A673 (cell line): Measurements from ENCODE around the gene RAB3IL1. TPM values are rescaled to one million over a fixed set of nuclear protein-coding genes. Genes with fewer than 3 reads are reported as not detected.

Experiments used
- BruUV-seq: library from RNA; stranded (reverse); fragments of 400-500 nt; replicated peaks from 2 replicates; lab custom pipeline; 2021; lab: Mats Ljungman, UMichigan
- CTCF ChIA-PET: fragments of 300-600 bp; sonication (Branson Sonifier 250); formaldehyde crosslinking; loops from one replicate; lab custom pipeline; 2022; ENCODE audit warnings: antibody characterized with exemption; lab: Charles Lee
- POLR2A ChIA-PET: fragments of 300-600 bp; sonication (Branson Sonifier 250); formaldehyde crosslinking; loops from one replicate; lab custom pipeline; 2022; ENCODE audit warnings: antibody characterized with exemption; ENCODE audit not compliant: low non-redundant PET; lab: Charles Lee
- DNase-seq: peaks from one replicate; pipeline ENCODE4 v3.0.0-alpha.2; 2015; ENCODE audit warnings: low spot score
- H3K27ac ChIP-seq: fragments of 200-600 bp; sonication (generic); 2 replicates; pipeline ENCODE4 v1.5.1; 2016; ENCODE audit warnings: mixed run types, low read depth, mild to moderate bottlenecking, mixed read lengths, antibody characterized with exemption, low read length; ENCODE audit not compliant: poor library complexity, severe bottlenecking
- H3K27me3 ChIP-seq: fragments of 200-600 bp; sonication (generic); replicated peaks from 2 replicates; pipeline ENCODE4 v1.6.1; 2017; ENCODE audit warnings: mixed run types, low read depth, mild to moderate bottlenecking, mixed read lengths, antibody characterized with exemption, low read length; ENCODE audit not compliant: insufficient read depth, poor library complexity
- H3K36me3 ChIP-seq: fragments of 200-600 bp; sonication (generic); 2 replicates; pipeline ENCODE4 v1.6.1; 2016; ENCODE audit warnings: mixed run types, mild to moderate bottlenecking, mixed read lengths, antibody characterized with exemption, low read length; ENCODE audit not compliant: insufficient read depth, poor library complexity, severe bottlenecking
- H3K4me1 ChIP-seq: fragments of 200-600 bp; sonication (generic); 2 replicates; pipeline ENCODE4 v1.6.1; 2017; ENCODE audit warnings: mixed run types, mild to moderate bottlenecking, mixed read lengths, antibody characterized with exemption, low read length; ENCODE audit not compliant: insufficient read depth, poor library complexity, severe bottlenecking
- H3K4me3 ChIP-seq: fragments of 200-600 bp; sonication (generic); 2 replicates; pipeline ENCODE4 v1.5.1; 2016; ENCODE audit warnings: low read depth, mixed run types, mild to moderate bottlenecking, mixed read lengths, low read length; ENCODE audit not compliant: poor library complexity, severe bottlenecking
- H3K9me3 ChIP-seq: fragments of 200-600 bp; sonication (generic); 2 replicates; pipeline ENCODE4 v1.6.1; 2016; ENCODE audit warnings: mixed run types, low read depth, mild to moderate bottlenecking, mixed read lengths, antibody characterized with exemption, low read length; ENCODE audit not compliant: poor library complexity, severe bottlenecking
- CTCF ChIP-seq: fragments of 300-800, 200-600 bp; sonication (generic); conservative IDR thresholded peaks from 2 replicates; pipeline ENCODE4 v1.5.1; 2017; ENCODE audit warnings: low read depth, mild to moderate bottlenecking, antibody characterized with exemption, low read length, moderate library complexity, mixed read lengths
- EZH2 ChIP-seq: fragments of 200-600 bp; sonication (generic); IDR thresholded peaks from 2 replicates; pipeline ENCODE4 v1.6.1; 2017; ENCODE audit warnings: borderline replicate concordance, low read depth, mild to moderate bottlenecking, mixed read lengths, antibody characterized with exemption, low read length; ENCODE audit not compliant: poor library complexity, severe bottlenecking
- intact Hi-C: fragments of 100-400 bp; cut with micrococcal nuclease; formaldehyde crosslinking; loops from one replicate; pipeline ENCODE4 v1.10.0; 2022; ENCODE audit not compliant: unreplicated experiment
- total RNA-seq: library from RNA; stranded (reverse); gene quantifications from 2 replicates; pipeline ENCODE4 v1.2.3, GENCODE V29; 2021

Gene RAB3IL1
- total RNA-seq, 1 experiment from 2014 or later = 21.9 TPM

- H3K9me3 ChIP-seq = no peaks in the 10 kb centered on the region
- peak overlapping the region; percentile 79 for H3K27ac ChIP-seq
- DNase-seq = no peak
- H3K4me1 ChIP-seq = peaks cover 36% of the 10 kb centered on the region
- H3K36me3 ChIP-seq = no peaks in the 10 kb centered on the region
- no TSS peak for BruUV-seq
- intact Hi-C loops = no loop called here
- TF ChIP-seq CTCF (no peak), EZH2 (no peak)
- H3K4me3 ChIP-seq = no peak overlapping the region
- CTCF ChIA-PET = no interaction called here
- H3K27me3 ChIP-seq = no peaks in the 10 kb centered on the region
- POLR2A ChIA-PET = no interaction called here
Observed at GRCh38 chr11:61924064-61924455, 6.7 kb upstream of the RAB3IL1 start.

- BruUV-seq = no TSS peak
Observed at GRCh38 chr11:61923166-61924063, 6.0 kb upstream of the RAB3IL1 start.

GRCh38 chr11:61922539-61922938 lies 5.2 kb upstream of the RAB3IL1 start:
- intact Hi-C loops = no loop called here
- peak overlapping the region; percentile 79 for H3K27ac ChIP-seq
- peaks cover 43% of the 10 kb centered on the region for H3K4me1 ChIP-seq
- DNase-seq = peak; percentile 97
- BruUV-seq = no TSS peak
- ChIA-PET CTCF (interaction anchor here (0.6 to 1.3 kb wide), 4 partner anchors 20 to 25 kb away, joined by 4 to 5 read pairs (median 4); no protein-coding TSS in a partner anchor), POLR2A (no interaction called here)
- no peak for TF ChIP-seq CTCF
- TF ChIP-seq EZH2 = no peak
- no peaks in the 10 kb centered on the region for H3K36me3 ChIP-seq
- H3K9me3 ChIP-seq = no peaks in the 10 kb centered on the region
- no peak overlapping the region for H3K4me3 ChIP-seq
- H3K27me3 ChIP-seq = no peaks in the 10 kb centered on the region

More at GRCh38 chr11:61923166-61924063, 6.0 kb upstream of the RAB3IL1 start:
- H3K9me3 ChIP-seq = no peaks in the 10 kb centered on the region
- peak; percentile 61 for DNase-seq
- intact Hi-C loops = no loop called here
- peaks cover 39% of the 10 kb centered on the region for H3K4me1 ChIP-seq
- no peak for TF ChIP-seq CTCF
- no peak for TF ChIP-seq EZH2
- H3K27me3 ChIP-seq = no peaks in the 10 kb centered on the region
- ChIA-PET CTCF (interaction anchor here (0.6 to 1.3 kb wide), 4 partner anchors 19 to 25 kb away, joined by 4 to 5 read pairs (median 4); no protein-coding TSS in a partner anchor), POLR2A (interaction anchor here (0.6 kb wide), 1 partner anchor 26 kb away, joined by 5 read pairs; no protein-coding TSS in a partner anchor)
- H3K27ac ChIP-seq = peak overlapping the region; percentile 79
- no peak overlapping the region for H3K4me3 ChIP-seq
- no peaks in the 10 kb centered on the region for H3K36me3 ChIP-seq
